ENCODE measurements around the gene AMY1C. TPM values are rescaled to one million over a fixed set of nuclear protein-coding genes. Genes with fewer than 3 reads are reported as not detected.

Gene AMY1C
- total RNA-seq: not detected in 2 replicates

DNA sequence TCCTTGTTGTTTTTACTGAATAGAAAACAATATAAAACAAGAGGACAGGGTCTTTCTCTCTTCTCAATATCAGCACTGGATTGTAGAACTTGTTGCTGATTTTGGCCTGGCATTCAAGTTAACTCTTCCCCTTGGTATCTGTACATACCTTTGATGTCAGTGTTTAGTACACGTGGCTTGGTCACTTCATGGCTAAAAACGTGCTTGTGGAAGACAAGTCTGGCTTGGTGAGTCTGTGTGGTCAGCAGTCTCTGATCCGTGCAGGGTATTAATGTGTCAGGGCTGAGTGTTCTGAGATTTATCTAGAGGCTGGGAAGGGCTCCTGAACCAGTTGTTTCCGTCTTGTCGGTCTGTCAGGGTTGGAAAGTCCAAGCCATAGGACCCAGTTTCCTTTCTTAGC is at the start of gene AMY1C:
Gene AMY1C (plus strand): TSS at position 301 of the 400 bp plus-strand sequence. CDS start 572 bp downstream, outside the sequence.

Other genes starting within 250 kb of the AMY1C start
- 3.1 and 4.2 TPM in 2 replicates for gene RNPC3, start 224.2 kb upstream of the AMY1C start, total RNA-seq
- gene AMY2B, start 178.3 kb upstream of the AMY1C start, total RNA-seq: 1.9 and 2.7 TPM in 2 replicates
- gene AMY2A, start 132.5 kb upstream of the AMY1C start, total RNA-seq: not detected in 2 replicates
- gene AMY1A, start 94.1 kb upstream of the AMY1C start, total RNA-seq: not detected in 2 replicates
- not detected in 2 replicates for gene AMY1B, start 53.7 kb upstream of the AMY1C start, total RNA-seq